Mucosa of descending colon (tissue), 3 donors: Measurements from ENCODE around the gene EIF4G2. TPM values are rescaled to one million over a fixed set of nuclear protein-coding genes. Genes with fewer than 3 reads are reported as not detected.
"Not testable (repeated sequence)": the region's sequence is repeated elsewhere in the genome, so short reads cannot be mapped to it uniquely, and the experiment has no call there.

Experiments used
- ATAC-seq: fragments of 200-7000 bp; cut with Tn5 transposase; one replicate; pipeline ENCODE4 v1.9.1; 2020; ENCODE audit warnings: mild to moderate bottlenecking, moderate library complexity
- DNase-seq, 3 donors: peaks; one replicate each; pipeline ENCODE4 v3.0.0-alpha.2; 2020
- H3K36me3 ChIP-seq: fragments of 200-600 bp; one replicate; pipeline ENCODE4 v1.8.0; 2021; ENCODE audit warnings: low read depth, mild to moderate bottlenecking
- H3K4me1 ChIP-seq: fragments of 200-600 bp; one replicate; pipeline ENCODE4 v1.8.0; 2021; ENCODE audit warnings: low read depth, mild to moderate bottlenecking
- H3K4me3 ChIP-seq: fragments of 200-600 bp; one replicate; pipeline ENCODE4 v1.8.0; 2021; ENCODE audit warnings: mild to moderate bottlenecking
- H3K9me3 ChIP-seq: fragments of 200-600 bp; one replicate; pipeline ENCODE4 v1.8.0; 2021; ENCODE audit warnings: mild to moderate bottlenecking
- intact Hi-C, 2 donors: fragments of 100-400 bp; cut with DNase I in 1 of 2; cut with micrococcal nuclease in 1 of 2; formaldehyde crosslinking; loops; one replicate each; pipeline versions ENCODE4 v1.11.0 to v1.11.1; 2022; cut with DNase I, micrococcal nuclease
- total RNA-seq, 3 donors: library from RNA; stranded (reverse); fragmentation: NEBNext Ultra II Directional in 2 of 3; extraction: Animal tissue kit (Norgen Biotek cat#: 25700) in 2 of 3; gene quantifications; one replicate each; pipeline versions ENCODE4 v1.2.1 to v1.2.4, GENCODE V29; 2021 to 2023
- TF ChIP-seq, protein P1 (sequence below): fragments of 200-600 bp; IDR thresholded peaks from one replicate; pipeline ENCODE4 v1.8.0; 2022; ENCODE audit warnings: antibody characterized with exemption, mild to moderate bottlenecking
- donor health status: DM: no; HTN: no; CAD: no; lungs with moderate emphysema.
- donor health status: DM: no; HTN: no; CAD: no.
- donor health status: DM: no; HTN: yes; CAD: no.

The EIF4G2 gene
- total RNA-seq, 3 donors from 2014 or later = 776 to 976 (median 934) TPM

DNA sequence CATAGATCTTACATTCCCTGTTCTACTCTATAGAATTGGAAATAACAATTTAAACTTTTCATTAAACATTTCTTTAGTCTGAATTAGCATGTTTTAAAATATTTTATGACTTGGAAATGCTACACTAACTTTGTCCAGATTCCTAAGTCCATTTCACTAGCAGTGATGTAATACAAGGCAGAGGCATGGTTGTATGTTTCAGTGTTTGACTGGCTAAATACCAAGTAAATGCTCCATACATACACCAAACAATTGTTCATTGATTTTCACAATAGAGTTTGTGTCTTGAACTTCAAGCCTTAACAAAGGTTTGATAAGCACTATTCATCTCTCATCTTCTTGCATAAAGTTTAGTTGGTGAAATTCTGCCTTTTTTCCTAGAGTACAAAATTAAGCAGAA lies 35.6 kb upstream of the EIF4G2 start:
- Histone ChIP-seq H3K36me3 (no peaks in the 10 kb centered on the region), H3K4me3 (no peak overlapping the region), H3K9me3 (no peaks in the 10 kb centered on the region), H3K4me1 (peaks cover 26% of the 10 kb centered on the region)
- peak; percentile 36 for ATAC-seq
- DNase-seq = no peak
- intact Hi-C loops = no loop called here
- TF ChIP-seq, protein P1, sequence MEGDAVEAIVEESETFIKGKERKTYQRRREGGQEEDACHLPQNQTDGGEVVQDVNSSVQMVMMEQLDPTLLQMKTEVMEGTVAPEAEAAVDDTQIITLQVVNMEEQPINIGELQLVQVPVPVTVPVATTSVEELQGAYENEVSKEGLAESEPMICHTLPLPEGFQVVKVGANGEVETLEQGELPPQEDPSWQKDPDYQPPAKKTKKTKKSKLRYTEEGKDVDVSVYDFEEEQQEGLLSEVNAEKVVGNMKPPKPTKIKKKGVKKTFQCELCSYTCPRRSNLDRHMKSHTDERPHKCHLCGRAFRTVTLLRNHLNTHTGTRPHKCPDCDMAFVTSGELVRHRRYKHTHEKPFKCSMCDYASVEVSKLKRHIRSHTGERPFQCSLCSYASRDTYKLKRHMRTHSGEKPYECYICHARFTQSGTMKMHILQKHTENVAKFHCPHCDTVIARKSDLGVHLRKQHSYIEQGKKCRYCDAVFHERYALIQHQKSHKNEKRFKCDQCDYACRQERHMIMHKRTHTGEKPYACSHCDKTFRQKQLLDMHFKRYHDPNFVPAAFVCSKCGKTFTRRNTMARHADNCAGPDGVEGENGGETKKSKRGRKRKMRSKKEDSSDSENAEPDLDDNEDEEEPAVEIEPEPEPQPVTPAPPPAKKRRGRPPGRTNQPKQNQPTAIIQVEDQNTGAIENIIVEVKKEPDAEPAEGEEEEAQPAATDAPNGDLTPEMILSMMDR = no peak

DNA sequence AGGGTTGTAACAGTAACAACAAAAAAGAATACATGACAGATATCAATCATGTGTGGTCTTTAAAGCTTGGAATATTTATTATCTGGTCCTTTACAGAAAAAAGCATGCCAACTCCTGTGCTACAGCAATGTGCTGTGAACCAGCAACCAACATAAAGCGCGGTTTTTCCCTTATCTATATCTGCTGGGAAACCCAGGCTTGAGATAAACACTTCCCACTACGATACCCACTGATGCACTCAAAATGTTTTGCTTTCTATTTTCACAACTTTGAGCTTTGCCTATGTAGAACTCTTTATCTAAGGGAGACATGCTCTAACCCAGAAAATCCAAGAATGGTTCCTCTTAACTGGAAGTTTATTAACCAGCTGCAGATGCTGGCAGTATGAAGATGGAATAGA lies 30.2 kb upstream of the EIF4G2 start:
- Histone ChIP-seq H3K9me3 (no peaks in the 10 kb centered on the region), H3K36me3 (no peaks in the 10 kb centered on the region), H3K4me3 (no peak overlapping the region), H3K4me1 (peaks cover 12% of the 10 kb centered on the region)
- ATAC-seq (no peak), DNase-seq (no peak)
- intact Hi-C loops = no loop called here
- TF ChIP-seq, protein P1 = no peak

DNA sequence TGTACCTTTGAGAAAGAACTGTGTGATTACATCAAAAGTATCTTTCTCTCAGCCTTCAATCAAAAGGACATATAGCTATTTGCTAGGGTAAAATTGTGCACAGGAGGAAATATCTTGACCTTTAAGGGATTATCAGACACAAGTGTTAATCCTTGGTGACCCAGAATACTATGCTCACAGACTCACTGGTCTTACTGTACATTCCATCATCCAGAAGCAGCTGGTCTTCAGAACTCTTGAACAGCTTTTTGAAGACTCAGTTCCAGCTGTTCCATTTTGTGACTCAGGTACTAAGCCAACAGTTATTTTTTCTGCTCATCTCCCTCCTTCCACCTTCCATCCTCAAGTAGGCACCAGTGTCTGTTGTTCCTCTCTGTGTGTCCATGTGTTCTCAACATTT lies 29.4 kb upstream of the EIF4G2 start:
- DNase-seq = no peak
- ATAC-seq = no peak
- H3K4me1 ChIP-seq = peaks cover 7% of the 10 kb centered on the region
- no peaks in the 10 kb centered on the region for H3K36me3 ChIP-seq
- intact Hi-C loops = no loop called here
- H3K4me3 ChIP-seq = no peak overlapping the region
- H3K9me3 ChIP-seq = no peaks in the 10 kb centered on the region
- TF ChIP-seq, protein P1 = no peak

DNA sequence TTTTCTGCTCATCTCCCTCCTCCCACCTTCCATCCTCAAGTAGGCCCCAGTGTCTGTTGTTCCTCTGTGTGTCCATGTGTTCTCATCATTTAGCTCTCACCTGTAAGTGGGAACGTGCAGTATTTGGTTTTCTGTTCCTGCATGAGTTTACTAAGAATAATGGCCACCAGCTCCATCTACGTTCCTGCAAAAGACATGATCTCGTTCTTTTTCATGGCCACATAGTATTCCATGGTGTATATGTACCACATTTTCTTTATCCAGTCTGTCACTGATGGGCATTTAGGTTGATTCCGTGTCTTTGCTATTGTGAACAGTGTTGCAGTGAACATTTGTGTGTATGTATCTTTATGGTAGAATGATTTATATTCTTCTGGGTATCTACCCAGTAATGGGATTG lies 28.2 kb upstream of the EIF4G2 start:
- H3K36me3 ChIP-seq, DNase-seq, H3K4me3 ChIP-seq, ATAC-seq, intact Hi-C loops, H3K9me3 ChIP-seq, H3K4me1 ChIP-seq: not testable (repeated sequence)

DNA sequence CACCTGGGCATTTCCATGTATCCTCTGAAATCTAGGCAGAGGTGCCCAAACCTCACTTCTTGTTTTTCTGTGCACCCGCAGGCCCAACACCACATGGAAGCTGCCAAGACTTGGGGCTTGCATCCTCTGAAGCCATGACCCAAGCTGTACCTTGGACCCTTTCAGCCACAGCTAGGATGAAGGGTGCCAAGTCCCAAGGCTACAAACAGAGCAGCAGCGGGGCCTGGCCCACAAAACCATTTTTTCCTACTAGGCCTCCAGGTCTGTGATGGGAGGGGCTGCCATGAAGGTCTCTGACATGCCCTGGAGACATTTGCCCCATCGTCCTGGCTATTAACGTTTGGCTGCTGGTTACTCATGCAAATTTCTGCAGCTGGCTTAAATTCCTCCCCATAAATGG lies 20.4 kb upstream of the EIF4G2 start:
- DNase-seq = no peak
- Histone ChIP-seq H3K4me3 (no peak overlapping the region), H3K9me3 (no peaks in the 10 kb centered on the region), H3K36me3 (no peaks in the 10 kb centered on the region), H3K4me1 (no peaks in the 10 kb centered on the region)
- intact Hi-C loops = no loop called here
- TF ChIP-seq, protein P1 = no peak
- no peak for ATAC-seq

DNA sequence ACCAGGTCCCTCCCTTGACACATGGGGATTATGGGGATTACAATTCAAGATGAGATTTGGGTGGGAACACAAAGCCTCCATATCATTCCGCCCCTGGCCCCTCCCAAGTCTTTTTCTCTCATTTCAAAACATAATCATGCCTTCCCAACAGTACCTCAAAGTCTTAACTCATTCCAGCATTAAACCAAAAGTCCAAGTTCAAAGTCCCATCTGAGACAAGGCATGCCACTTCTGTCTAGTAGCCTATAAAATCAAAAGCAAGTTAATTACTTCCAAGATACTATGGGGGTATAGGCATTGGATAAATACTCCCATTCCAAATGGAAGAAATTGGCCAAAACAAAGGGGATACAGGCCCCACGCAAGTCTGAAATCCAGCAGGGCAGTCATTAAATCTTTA lies 19.7 kb upstream of the EIF4G2 start:
- ATAC-seq (peak; percentile 16), DNase-seq (no peak)
- no peaks in the 10 kb centered on the region for H3K36me3 ChIP-seq
- H3K4me3 ChIP-seq = no peak overlapping the region
- TF ChIP-seq, protein P1 = no peak
- H3K4me1 ChIP-seq = peaks cover under 1% of the 10 kb centered on the region
- intact Hi-C loops = no loop called here
- H3K9me3 ChIP-seq = no peaks in the 10 kb centered on the region
